SK-N-SH (cell line): ENCODE measurements around the gene PLEKHF1. TPM values are rescaled to one million over a fixed set of nuclear protein-coding genes. Genes with fewer than 3 reads are reported as not detected.

ENCODE experiments used
- CTCF ChIA-PET: fragments of 300-600, 350-600 bp; formaldehyde crosslinking; extraction: SDS; loops from one replicate; lab custom pipeline; 2021; lab: Yijun Ruan, JAX
- POLR2A ChIA-PET: fragments of 350-600 bp; sonication (Branson Sonifier 250); formaldehyde crosslinking; extraction: SDS; loops from one replicate; lab custom pipeline; 2020; ENCODE audit warnings: antibody characterized with exemption, inconsistent platforms; lab: Yijun Ruan, JAX
- DNase-seq: peaks from one replicate; pipeline ENCODE4 v3.0.0; 2012
- H2AFZ ChIP-seq: fragments of 200-600 bp; sonication (generic); 2 replicates; pipeline ENCODE4 v1.8.1; 2016; ENCODE audit warnings: antibody characterized with exemption, mild to moderate bottlenecking, low read depth
- H3F3A ChIP-seq: fragments of 200-600 bp; sonication (generic); replicated peaks from 2 replicates; pipeline ENCODE3; 2016; ENCODE audit warnings: antibody characterized with exemption, mild to moderate bottlenecking; ENCODE audit not compliant: insufficient read depth
- H3K27ac ChIP-seq, 2 experiments: fragments of 200-500 bp in 1 of 2; fragments of 200-600 bp in 1 of 2; sonication (Bioruptor generic) in 1 of 2; sonication (generic), shearing (Covaris generic) in 1 of 2; 2 replicates each; pipeline versions ENCODE4 v1.5.1 to v1.6.1; 2014 to 2016; ENCODE audit warnings: low read depth in 2 of 2, inconsistent platforms in 1 of 2, low read length in 1 of 2, mild to moderate bottlenecking in 1 of 2, mixed read lengths in 1 of 2
- H3K27me3 ChIP-seq: fragments of 200-600 bp; sonication (generic), shearing (Covaris generic); 2 replicates; pipeline ENCODE4 v1.6.1; 2016; ENCODE audit warnings: mixed run types; ENCODE audit not compliant: insufficient read depth
- H3K36me3 ChIP-seq, 2 experiments: fragments of 200-500 bp in 1 of 2; fragments of 200-600 bp in 1 of 2; sonication (Bioruptor generic) in 1 of 2; sonication (generic) in 1 of 2; replicated peaks in 1 of 2; 2 replicates each; pipeline versions ENCODE3 to v1.5.1; 2014 to 2016; ENCODE audit warnings: low read length in 1 of 2, mild to moderate bottlenecking in 1 of 2; ENCODE audit not compliant: insufficient read depth in 2 of 2, control insufficient read depth in 1 of 2
- H3K4me1 ChIP-seq, 2 experiments: fragments of 200-500 bp in 1 of 2; fragments of 200-600 bp in 1 of 2; sonication (Bioruptor generic) in 1 of 2; sonication (generic), shearing (Covaris generic) in 1 of 2; 2 replicates each; pipeline versions ENCODE4 v1.5.1 to v1.6.1; 2014 to 2016; ENCODE audit warnings: low read depth in 1 of 2, low read length in 1 of 2, mixed run types in 1 of 2; ENCODE audit not compliant: insufficient read depth in 2 of 2, control insufficient read depth in 1 of 2
- H3K4me2 ChIP-seq: fragments of 200-600 bp; sonication (generic), shearing (Covaris generic); 2 replicates; pipeline ENCODE4 v1.6.1; 2017; ENCODE audit warnings: mixed run types
- H3K4me3 ChIP-seq, 2 experiments: fragments of 200-500 bp in 1 of 2; fragments of 200-600 bp in 1 of 2; sonication (Bioruptor generic) in 1 of 2; sonication (generic), shearing (Covaris generic) in 1 of 2; 2 replicates each; pipeline versions ENCODE4 v1.5.1 to v1.8.1; 2014 to 2016; ENCODE audit warnings: low read depth in 2 of 2, inconsistent platforms in 1 of 2, low read length in 1 of 2, mild to moderate bottlenecking in 1 of 2, mixed read lengths in 1 of 2, moderate library complexity in 1 of 2
- H3K79me2 ChIP-seq: fragments of 200-600 bp; sonication (generic); 2 replicates; pipeline ENCODE4 v1.8.1; 2017; ENCODE audit warnings: mild to moderate bottlenecking; ENCODE audit not compliant: insufficient read depth
- H3K9ac ChIP-seq: fragments of 200-600 bp; sonication (generic); 2 replicates; pipeline ENCODE4 v1.6.1; 2017; ENCODE audit warnings: mixed run types
- H3K9me2 ChIP-seq: fragments of 200-600 bp; sonication (generic); 2 replicates; pipeline ENCODE4 v1.6.1; 2017; ENCODE audit warnings: mixed run types
- H3K9me3 ChIP-seq: fragments of 200-600 bp; sonication (generic); 2 replicates; pipeline ENCODE4 v1.6.1; 2017; ENCODE audit warnings: mixed run types, mild to moderate bottlenecking, moderate library complexity
- H4K20me1 ChIP-seq: fragments of 200-600 bp; sonication (generic); 2 replicates; pipeline ENCODE4 v1.6.1; 2017; ENCODE audit warnings: mild to moderate bottlenecking, mixed run types; ENCODE audit not compliant: insufficient read depth
- CTCF ChIP-seq: fragments of 200-600 bp; sonication (generic); IDR thresholded peaks from 2 replicates; pipeline ENCODE4 v1.6.1; 2017; ENCODE audit warnings: antibody characterized with exemption, mild to moderate bottlenecking, moderate library complexity
- EP300 ChIP-seq, 2 experiments: IDR thresholded peaks; 2 replicates each; pipeline versions ENCODE4 v1.4.0 to v1.6.1; 2012; ENCODE audit warnings: borderline replicate concordance in 1 of 2, low read depth in 1 of 2, low read length in 1 of 2
- EZH2phosphoT487 ChIP-seq: fragments of 200-600 bp; sonication (generic); IDR thresholded peaks from 2 replicates; pipeline ENCODE4 v1.6.1; 2017; ENCODE audit warnings: low read depth, mixed run types, mild to moderate bottlenecking, antibody characterized with exemption, moderate library complexity, borderline replicate concordance
- FOSL2 ChIP-seq: IDR thresholded peaks from 2 replicates; pipeline ENCODE4 v1.4.0; 2012; ENCODE audit warnings: low read depth, mild to moderate bottlenecking, moderate library complexity, borderline replicate concordance
- FOXM1 ChIP-seq: IDR thresholded peaks from 2 replicates; pipeline ENCODE4 v1.4.0; 2012; ENCODE audit warnings: low read depth, mild to moderate bottlenecking
- GABPA ChIP-seq: IDR thresholded peaks from 2 replicates; pipeline ENCODE4 v1.4.0; 2012; ENCODE audit warnings: low read depth, mild to moderate bottlenecking
- MEF2A ChIP-seq: IDR thresholded peaks from 2 replicates; pipeline ENCODE4 v1.4.0; 2012; ENCODE audit warnings: low read depth, borderline replicate concordance
- NFIC ChIP-seq: IDR thresholded peaks from 2 replicates; pipeline ENCODE4 v1.4.0; 2012; ENCODE audit warnings: borderline replicate concordance
- PBX3 ChIP-seq: IDR thresholded peaks from 2 replicates; pipeline ENCODE4; 2012
- POLR2AphosphoS5 ChIP-seq: IDR thresholded peaks from 2 replicates; pipeline ENCODE4 v1.6.1; 2012; ENCODE audit warnings: low read depth, low read length
- REST ChIP-seq: IDR thresholded peaks from 2 replicates; pipeline ENCODE4 v1.6.1; 2012; ENCODE audit warnings: mild to moderate bottlenecking, low read depth, low read length, moderate library complexity
- RXRA ChIP-seq: IDR thresholded peaks from 2 replicates; pipeline ENCODE4 v1.4.0; 2012; ENCODE audit warnings: low read depth, mild to moderate bottlenecking, borderline replicate concordance
- SMC3 ChIP-seq: IDR thresholded peaks from 2 replicates; pipeline ENCODE4 v1.6.1; 2012; ENCODE audit warnings: low read depth, low read length, improper control_type of control experiment
- TAF1 ChIP-seq: IDR thresholded peaks from 2 replicates; pipeline ENCODE4 v1.6.1; 2012; ENCODE audit warnings: low read depth, mild to moderate bottlenecking, low read length, moderate library complexity, borderline replicate concordance
- TCF12 ChIP-seq: IDR thresholded peaks from 2 replicates; pipeline ENCODE4 v1.4.0; 2012
- WGBS: methylation state at CpG from one replicate; pipeline ENCODE4 v1.1.6; 2017; ENCODE audit warnings: low lambda C conversion rate; 5-methylcytosine and 5-hydroxymethylcytosine counted together
- polyA plus RNA-seq, 3 experiments: library from polyadenylated mRNA; depleted of rRNA; stranded (reverse); fragments of >200 nt; gene quantifications; 2 replicates each; pipeline ENCODE4 v1.2.3, GENCODE V29; 2012
- TF ChIP-seq, protein P1 (sequence below): fragments of 150-350 bp; IDR thresholded peaks from 2 replicates; pipeline ENCODE4 v1.6.1; 2016; ENCODE audit warnings: mild to moderate bottlenecking, low read depth, low read length

The PLEKHF1 gene
- polyA plus RNA-seq, 1 of the 3 experiments (the other 2 are of a cell fraction) = 3.9 TPM

DNA sequence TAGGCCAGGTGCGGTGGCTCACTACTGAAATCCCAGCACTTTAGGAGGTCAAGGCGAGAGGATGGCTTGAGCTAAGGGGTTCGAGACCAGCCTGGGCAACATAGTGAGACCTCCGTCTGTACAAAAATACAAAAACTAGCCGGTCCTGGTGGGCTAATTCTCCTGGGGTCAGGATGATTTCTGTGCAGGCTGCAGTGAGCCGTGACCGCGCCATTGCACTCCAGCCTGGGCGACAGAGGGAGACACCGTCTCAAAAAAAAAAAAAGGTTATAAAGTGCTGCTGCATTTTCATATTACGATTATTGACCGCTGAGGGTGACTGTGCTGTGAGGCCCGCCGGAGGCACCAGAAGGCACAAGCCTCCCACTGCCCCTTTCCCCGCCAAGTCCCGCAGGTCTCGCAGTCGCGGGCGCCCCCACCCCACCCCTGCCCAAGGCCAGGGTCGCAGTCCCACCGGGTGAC is 477 bp upstream of the PLEKHF1 start:
- peak overlapping the region; percentile 70; the same call in 1 of the 2 replicates for H3K9ac ChIP-seq
- peak overlapping the region; percentile 74 to 82 for H3K4me3 ChIP-seq
- no peaks in the 10 kb centered on the region for H3K9me3 ChIP-seq
- peaks cover 4% of the 10 kb centered on the region; the same call in 1 of the 2 replicates for H3K79me2 ChIP-seq
- H4K20me1 ChIP-seq = no peaks in the 10 kb centered on the region
- TF ChIP-seq RXRA = no peak
- no peak for TF ChIP-seq PBX3
- no peak for TF ChIP-seq FOXM1
- TF ChIP-seq GABPA = no peak
- no peak for TF ChIP-seq MEF2A
- no peaks in the 10 kb centered on the region for H3K27me3 ChIP-seq
- WGBS = 49% methylated on average over 16 of the region's 22 CpGs
- POLR2A ChIA-PET = interaction anchor here (0.9 to 1.4 kb wide), 2 partner anchors 50 to 58 kb away, joined by 4 to 5 read pairs; partner anchors contain the start of genes C19orf12 and POP4
- H3K4me1 ChIP-seq = peaks cover 14 to 27% of the 10 kb centered on the region in 2 experiments; a peak in 3 of 4 replicates
- no peak for DNase-seq
- H3K9me2 ChIP-seq = no peaks in the 10 kb centered on the region
- H2AFZ ChIP-seq = peak overlapping the region; percentile 92; the same call in 1 of the 2 replicates
- H3K27ac ChIP-seq = no peak overlapping the region; a peak in 1 of 4 replicates
- peaks cover 18% of the 10 kb centered on the region for H3F3A ChIP-seq
- H3K36me3 ChIP-seq = no peaks in the 10 kb centered on the region
- CTCF ChIA-PET = interaction anchor here (1.0 to 3.5 kb wide), 6 partner anchors 8 to 54 kb away, joined by 3 to 15 read pairs (median 8); no protein-coding TSS in a partner anchor
- peak overlapping the region; percentile 94 for H3K4me2 ChIP-seq

DNA sequence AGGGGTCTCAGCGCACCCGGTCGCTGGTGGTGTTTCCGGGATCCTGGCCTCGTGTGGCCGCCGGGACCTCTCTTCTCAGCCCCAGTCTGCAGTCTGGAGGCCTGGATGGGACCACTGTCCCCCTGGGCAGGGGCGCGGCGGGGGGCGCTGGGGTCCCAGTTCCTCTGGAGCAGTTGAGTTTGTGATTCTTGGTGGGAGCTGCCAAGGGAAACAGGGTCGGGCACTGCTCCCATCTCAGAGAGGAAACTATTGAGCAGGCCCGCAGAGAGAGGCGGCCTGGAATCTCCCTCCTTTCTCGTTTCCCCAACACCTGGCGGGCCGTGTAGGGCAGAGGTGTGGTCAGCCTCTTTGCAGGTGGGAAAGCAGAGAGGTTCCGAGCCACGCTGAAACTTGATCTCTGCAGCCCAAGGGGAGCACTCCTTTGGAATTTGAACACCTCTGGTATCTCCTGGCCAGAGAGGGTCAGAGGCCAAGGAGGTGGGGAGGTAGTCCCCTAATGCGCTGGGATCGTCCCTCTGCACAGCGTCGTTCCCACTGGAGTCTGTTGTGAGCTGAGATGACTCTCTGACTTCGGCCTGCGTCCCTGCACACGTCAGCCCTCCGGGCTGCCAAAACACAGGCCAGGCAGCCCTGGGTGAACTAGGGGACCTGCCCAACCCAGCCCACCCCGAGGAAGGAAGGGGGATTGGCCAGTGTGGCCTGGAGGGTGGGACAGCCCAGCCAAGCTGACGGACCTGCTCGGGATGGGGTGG is 741 bp downstream of the PLEKHF1 start:
- H2AFZ ChIP-seq = peak overlapping the region; percentile 92; the same call in 1 of the 2 replicates
- no peaks in the 10 kb centered on the region for H3K9me2 ChIP-seq
- no peaks in the 10 kb centered on the region for H3K9me3 ChIP-seq
- no peaks in the 10 kb centered on the region for H4K20me1 ChIP-seq
- peak overlapping the region; percentile 94 for H3K4me2 ChIP-seq
- DNase-seq = peak; percentile 70
- H3K4me1 ChIP-seq = peaks cover 14 to 27% of the 10 kb centered on the region in 2 experiments; a peak in 3 of 4 replicates
- TF ChIP-seq FOSL2 (no peak), REST (no peak), NFIC (no peak), EZH2phosphoT487 (no peak), MEF2A (no peak), TAF1 (no peak), SMC3 (no peak), POLR2AphosphoS5 (no peak), CTCF (no peak), GABPA (no peak), EP300 (IDR thresholded peaks at IDR 0.05; ENCODE audit: borderline replicate concordance in 1 of 2, low read depth in 1 of 2, low read length in 1 of 2) (no peak), TCF12 (no peak)
- TF ChIP-seq, protein P1, sequence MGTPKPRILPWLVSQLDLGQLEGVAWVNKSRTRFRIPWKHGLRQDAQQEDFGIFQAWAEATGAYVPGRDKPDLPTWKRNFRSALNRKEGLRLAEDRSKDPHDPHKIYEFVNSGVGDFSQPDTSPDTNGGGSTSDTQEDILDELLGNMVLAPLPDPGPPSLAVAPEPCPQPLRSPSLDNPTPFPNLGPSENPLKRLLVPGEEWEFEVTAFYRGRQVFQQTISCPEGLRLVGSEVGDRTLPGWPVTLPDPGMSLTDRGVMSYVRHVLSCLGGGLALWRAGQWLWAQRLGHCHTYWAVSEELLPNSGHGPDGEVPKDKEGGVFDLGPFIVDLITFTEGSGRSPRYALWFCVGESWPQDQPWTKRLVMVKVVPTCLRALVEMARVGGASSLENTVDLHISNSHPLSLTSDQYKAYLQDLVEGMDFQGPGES = no peak
- H3K79me2 ChIP-seq = peaks cover 4% of the 10 kb centered on the region; the same call in 1 of the 2 replicates
- peak overlapping the region; percentile 40 to 48; a peak in 3 of 4 replicates for H3K27ac ChIP-seq
- peak overlapping the region; percentile 74 to 82 for H3K4me3 ChIP-seq
- no peaks in the 10 kb centered on the region for H3K36me3 ChIP-seq
- H3F3A ChIP-seq = peaks cover 18% of the 10 kb centered on the region
- CTCF ChIA-PET = interaction anchor here (0.9 to 3.9 kb wide), 7 partner anchors 9 to 60 kb away, joined by 3 to 19 read pairs (median 10); partner anchors contain the start of gene POP4
- POLR2A ChIA-PET = interaction anchor here (0.6 to 1.4 kb wide), 4 partner anchors 9 to 60 kb away, joined by 3 to 5 read pairs (median 4); partner anchors contain the start of genes C19orf12 and POP4
- peak overlapping the region; percentile 70 for H3K9ac ChIP-seq
- H3K27me3 ChIP-seq = no peaks in the 10 kb centered on the region
- WGBS = 31% methylated on average over 14 of the region's 30 CpGs
